ENCODE data around the gene HSPA9.

- TF ChIP-seq EZH2phosphoT487 (IDR thresholded peaks at IDR 0.05; ENCODE audit: insufficient read depth, low read depth): no peak
- TF ChIP-seq EZH2 (IDR thresholded peaks at IDR 0.05; ENCODE audit: insufficient read depth, poor library complexity, severe bottlenecking): no peak
Measured at GRCh38 chr5:138579517-138579863, 4.3 kb upstream of the HSPA9 start.

Measured in GM23248 (cell line).